GM19351 (cell line): ENCODE measurements around the gene GNG7.

Experiments used
- ATAC-seq: cut with Tn5 transposase; IDR thresholded peaks from one replicate; pipeline ENCODE4 v1.9.1; 2021; ENCODE audit warnings: mild to moderate bottlenecking, moderate library complexity; ENCODE audit not compliant: unreplicated experiment

The GNG7 gene

GRCh38 chr19:2726904-2727639 is 24.6 kb upstream of the GNG7 start:
- ATAC-seq: no peak

- no peak for ATAC-seq
These were observed 23.8 kb upstream of the GNG7 start for GRCh38 chr19:2726160-2726855.

- ATAC-seq: no peak
These were observed 21.7 kb upstream of the GNG7 start for GRCh38 chr19:2724148-2724557.

GRCh38 chr19:2723747-2724146 is 21.3 kb upstream of the GNG7 start:
- no peak for ATAC-seq

- ATAC-seq: no peak
These were observed 20.8 kb upstream of the GNG7 start for GRCh38 chr19:2723345-2723715.

- ATAC-seq: no peak
These were observed 20.2 kb upstream of the GNG7 start for GRCh38 chr19:2722541-2723344.

GRCh38 chr19:2721570-2722540 is 19.4 kb upstream of the GNG7 start:
- ATAC-seq: no peak

GRCh38 chr19:2720777-2721569 is 18.5 kb upstream of the GNG7 start, which contains the start of gene DIRAS1:
TSS of gene DIRAS1 (minus strand) at chr19:2721372. CDS start at chr19:2717806, 3,566 bp downstream.
- no peak for ATAC-seq

- ATAC-seq: no peak
These were observed 17.7 kb upstream of the GNG7 start for GRCh38 chr19:2719920-2720776.

- no peak for ATAC-seq
These were observed 16.8 kb upstream of the GNG7 start for GRCh38 chr19:2719232-2719735.

GRCh38 chr19:2717638-2718541 is 15.4 kb upstream of the GNG7 start:
- no peak for ATAC-seq

- no peak for ATAC-seq
These were observed 14.5 kb upstream of the GNG7 start for GRCh38 chr19:2716722-2717637.

- ATAC-seq: no peak
These were observed 13.8 kb upstream of the GNG7 start for GRCh38 chr19:2716275-2716650.

- ATAC-seq: no peak
These were observed 13.2 kb upstream of the GNG7 start for GRCh38 chr19:2715470-2716274.

- no peak for ATAC-seq
These were observed 12.2 kb upstream of the GNG7 start for GRCh38 chr19:2714531-2715269.
